Neural progenitor cell (in vitro differentiated cells): ENCODE data around the gene CD248. TPM values are rescaled to one million over a fixed set of nuclear protein-coding genes. Genes with fewer than 3 reads are reported as not detected.

Source experiments
- DNase-seq: peaks from one replicate; pipeline ENCODE4 v3.0.0-alpha.2; 2016; ENCODE audit warnings: low spot score
- H2AFZ ChIP-seq: fragments of 200-600 bp; sonication (generic); replicated peaks from 2 replicates; pipeline ENCODE4 v1.6.1; 2016; ENCODE audit warnings: antibody characterized with exemption
- H3F3A ChIP-seq: fragments of 200-600 bp; sonication (generic); 2 replicates; pipeline ENCODE4 v1.6.1; 2016; ENCODE audit warnings: antibody characterized with exemption, low read depth
- H3K27ac ChIP-seq: fragments of 200-600 bp; sonication (generic); 2 replicates; pipeline ENCODE4 v1.5.1; 2016; ENCODE audit warnings: mild to moderate bottlenecking
- H3K27me3 ChIP-seq: fragments of 200-600 bp; sonication (generic); 2 replicates; pipeline ENCODE4 v1.6.1; 2016; ENCODE audit warnings: mild to moderate bottlenecking, moderate library complexity
- H3K36me3 ChIP-seq: fragments of 200-600 bp; sonication (generic); 2 replicates; pipeline ENCODE4 v1.5.1; 2016
- H3K4me1 ChIP-seq: fragments of 200-600 bp; sonication (generic); 2 replicates; pipeline ENCODE4 v1.6.1; 2016; ENCODE audit warnings: mixed run types
- H3K4me2 ChIP-seq: fragments of 200-600 bp; sonication (generic); 2 replicates; pipeline ENCODE4 v1.6.1; 2016
- H3K4me3 ChIP-seq: fragments of 200-600 bp; sonication (generic); 2 replicates; pipeline ENCODE4 v1.5.1; 2016
- H3K79me2 ChIP-seq: fragments of 200-600 bp; sonication (generic); 2 replicates; pipeline ENCODE4 v1.6.1; 2016; ENCODE audit warnings: low read depth
- H3K9ac ChIP-seq: fragments of 200-600 bp; sonication (generic); 2 replicates; pipeline ENCODE4 v1.6.1; 2016
- H3K9me3 ChIP-seq: fragments of 200-600 bp; sonication (generic); 2 replicates; pipeline ENCODE4 v1.5.1; 2016; ENCODE audit warnings: low read depth
- H4K20me1 ChIP-seq: fragments of 200-600 bp; sonication (generic); 2 replicates; pipeline ENCODE4 v1.6.1; 2016; ENCODE audit warnings: low read depth
- H3K27ac Mint-ChIP-seq: 3 replicates; pipeline ENCODE4 v1.8.0; 2021; ENCODE audit warnings: mixed read lengths
- H3K27me3 Mint-ChIP-seq: 2 replicates; pipeline ENCODE4 v1.8.0; 2022; ENCODE audit warnings: low read depth, mild to moderate bottlenecking, inconsistent platforms, moderate library complexity, mixed read lengths; ENCODE audit not compliant: insufficient read depth
- H3K36me3 Mint-ChIP-seq: 3 replicates; pipeline ENCODE4 v1.8.0; 2021; ENCODE audit warnings: mixed read lengths
- H3K4me1 Mint-ChIP-seq: 3 replicates; pipeline ENCODE4 v1.8.0; 2021; ENCODE audit warnings: mixed read lengths
- H3K4me3 Mint-ChIP-seq: 3 replicates; pipeline ENCODE4 v1.8.0; 2021; ENCODE audit warnings: mild to moderate bottlenecking, moderate library complexity, mixed read lengths
- H3K9me3 Mint-ChIP-seq: 3 replicates; pipeline ENCODE4 v1.8.0; 2020; ENCODE audit warnings: mixed read lengths
- CTCF ChIP-seq: fragments of 200-600 bp; sonication (generic); IDR thresholded peaks from 2 replicates; pipeline ENCODE4 v1.5.1; 2017; ENCODE audit warnings: antibody characterized with exemption, mild to moderate bottlenecking
- EZH2 ChIP-seq: fragments of 200-600 bp; sonication (generic); IDR thresholded peaks from 2 replicates; pipeline ENCODE4 v1.6.1; 2017; ENCODE audit warnings: antibody characterized with exemption, mild to moderate bottlenecking, moderate library complexity
- EZH2phosphoT487 ChIP-seq: fragments of 200-600 bp; sonication (generic); IDR thresholded peaks from 2 replicates; pipeline ENCODE4 v1.6.1; 2017; ENCODE audit warnings: antibody characterized with exemption
- total RNA-seq: library from RNA; depleted of rRNA; stranded (reverse); fragments of >200 nt; gene quantifications from 2 replicates; pipeline ENCODE4 v1.2.3, GENCODE V29; 2015; ENCODE audit warnings: low replicate concordance

Gene CD248
- total RNA-seq, 1 donor from 2014 or later, result 0.62 TPM

GRCh38 chr11:66345316-66345649, 28.4 kb upstream of the CD248 start:
- no peak overlapping the region for H2AFZ ChIP-seq
- peaks cover 22% of the 10 kb centered on the region for H3K27me3 Mint-ChIP-seq
- peaks cover 13% of the 10 kb centered on the region for H4K20me1 ChIP-seq
- H3K4me1 ChIP-seq, result peaks cover 26% of the 10 kb centered on the region
- H3K36me3 ChIP-seq, result no peaks in the 10 kb centered on the region
- H3K9ac ChIP-seq, result no peak overlapping the region
- H3K27ac Mint-ChIP-seq, result peak overlapping the region; percentile 13
- H3K4me3 ChIP-seq, result peak overlapping the region; percentile 86
- no peaks in the 10 kb centered on the region for H3K27me3 ChIP-seq
- H3K4me3 Mint-ChIP-seq, result peak overlapping the region; percentile 96
- H3K9me3 ChIP-seq, result no peaks in the 10 kb centered on the region
- TF ChIP-seq CTCF, result no peak
- no peak for TF ChIP-seq EZH2
- TF ChIP-seq EZH2phosphoT487, result no peak
- H3K9me3 Mint-ChIP-seq, result peaks cover 4% of the 10 kb centered on the region
- no peak for DNase-seq
- peaks cover 4% of the 10 kb centered on the region for H3K36me3 Mint-ChIP-seq
- H3K4me2 ChIP-seq, result peak overlapping the region; percentile 94
- H3K79me2 ChIP-seq, result peaks cover 39% of the 10 kb centered on the region
- peaks cover 45% of the 10 kb centered on the region for H3K4me1 Mint-ChIP-seq
- H3K27ac ChIP-seq, result no peak overlapping the region
- H3F3A ChIP-seq, result peaks cover 49% of the 10 kb centered on the region

- peak within 1 kb of the TSS; percentile 13 for H3K27ac Mint-ChIP-seq
- peak within 1 kb of the TSS; percentile 96 for H3K4me3 Mint-ChIP-seq
- peaks cover 49% of the 10 kb centered on the region for H3F3A ChIP-seq
- H3K9ac ChIP-seq, result peak within 1 kb of the TSS; percentile 92
- peaks cover 26% of the 10 kb centered on the region for H3K4me1 ChIP-seq
- TF ChIP-seq CTCF (peak; percentile 21), EZH2phosphoT487 (no peak), EZH2 (no peak)
- H3K4me2 ChIP-seq, result peak within 1 kb of the TSS; percentile 99
- peaks cover 13% of the 10 kb centered on the region for H4K20me1 ChIP-seq
- no peaks in the 10 kb centered on the region for H3K36me3 ChIP-seq
- peak within 1 kb of the TSS; percentile 21 for H2AFZ ChIP-seq
- H3K27me3 ChIP-seq, result no peaks in the 10 kb centered on the region
- no peaks in the 10 kb centered on the region for H3K9me3 ChIP-seq
- H3K9me3 Mint-ChIP-seq, result peaks cover 4% of the 10 kb centered on the region
- peaks cover 45% of the 10 kb centered on the region for H3K4me1 Mint-ChIP-seq
- peaks cover 39% of the 10 kb centered on the region for H3K79me2 ChIP-seq
- peaks cover 4% of the 10 kb centered on the region for H3K36me3 Mint-ChIP-seq
- peak within 1 kb of the TSS; percentile 86 for H3K4me3 ChIP-seq
- peaks cover 22% of the 10 kb centered on the region for H3K27me3 Mint-ChIP-seq
- peak; percentile 99 for DNase-seq
- H3K27ac ChIP-seq, result peak within 1 kb of the TSS; percentile 43
These were observed 27.9 kb upstream of the CD248 start, which contains the start of gene BRMS1 for GRCh38 chr11:66344550-66345315. TSS of gene BRMS1 (minus strand) at chr11:66345104. CDS start at chr11:66342234, 2,870 bp downstream.

- Histone ChIP-seq H3K9me3 (no peaks in the 10 kb centered on the region), H3K4me3 (no peak overlapping the region), H3K27me3 (no peaks in the 10 kb centered on the region), H3K4me2 (no peak overlapping the region), H3K4me1 (peaks cover 26% of the 10 kb centered on the region), H2AFZ (no peak overlapping the region), H4K20me1 (peaks cover 13% of the 10 kb centered on the region), H3K27ac (no peak overlapping the region), H3F3A (peaks cover 43% of the 10 kb centered on the region), H3K36me3 (no peaks in the 10 kb centered on the region), H3K79me2 (peaks cover 35% of the 10 kb centered on the region), H3K9ac (no peak overlapping the region)
- H3K4me1 Mint-ChIP-seq, result peaks cover 36% of the 10 kb centered on the region
- H3K27me3 Mint-ChIP-seq, result peaks cover 13% of the 10 kb centered on the region
- H3K4me3 Mint-ChIP-seq, result peak overlapping the region; percentile 96
- no peak overlapping the region for H3K27ac Mint-ChIP-seq
- peaks cover 4% of the 10 kb centered on the region for H3K36me3 Mint-ChIP-seq
- peaks cover 4% of the 10 kb centered on the region for H3K9me3 Mint-ChIP-seq
- no peak for DNase-seq
- TF ChIP-seq EZH2phosphoT487 (no peak), EZH2 (no peak), CTCF (no peak)
These were observed 26.3 kb upstream of the CD248 start for GRCh38 chr11:66343176-66343575.
